SK-N-SH treated with all-trans-retinoic acid at 6 μM for 48 hours (cell line): ENCODE data around the gene CRYGS.

Source experiments
- CSRNP3 ChIP-seq: fragments of 250-450 bp; sonication (Bioruptor Pico); IDR thresholded peaks from 2 replicates; pipeline ENCODE4 v1.5.1; 2021; ENCODE audit warnings: mild to moderate bottlenecking, moderate library complexity
- ISL1 ChIP-seq: fragments of 250-450 bp; sonication (Bioruptor Pico); IDR thresholded peaks from 2 replicates; pipeline ENCODE4 v2.1.2; 2022; ENCODE audit warnings: mild to moderate bottlenecking, moderate library complexity
- PATZ1 ChIP-seq: fragments of 250-450 bp; sonication (Bioruptor Pico); IDR thresholded peaks from 2 replicates; pipeline ENCODE4 v1.8.0; 2020; ENCODE audit warnings: mild to moderate bottlenecking, moderate library complexity, borderline replicate concordance
- TCF4 ChIP-seq: fragments of 250-450 bp; sonication (Bioruptor Pico); IDR thresholded peaks from 2 replicates; pipeline ENCODE4 v1.8.0; 2021; ENCODE audit warnings: mild to moderate bottlenecking, moderate library complexity, borderline replicate concordance
- ZFP3 ChIP-seq: fragments of 250-450 bp; sonication (Bioruptor Pico); IDR thresholded peaks from 2 replicates; pipeline ENCODE4 v1.5.0; 2020; ENCODE audit warnings: mild to moderate bottlenecking, moderate library complexity
- TF ChIP-seq, protein P1 (sequence below): fragments of 250-450 bp; sonication (Bioruptor Pico); IDR thresholded peaks from 2 replicates; pipeline ENCODE4 v1.5.0; 2020; ENCODE audit warnings: mild to moderate bottlenecking, moderate library complexity
- TF ChIP-seq, protein P2 (sequence below): fragments of 250-450 bp; sonication (Bioruptor Pico); IDR thresholded peaks from 2 replicates; pipeline ENCODE4 v1.5.1; 2020; ENCODE audit warnings: low read depth, mild to moderate bottlenecking, moderate library complexity

DNA sequence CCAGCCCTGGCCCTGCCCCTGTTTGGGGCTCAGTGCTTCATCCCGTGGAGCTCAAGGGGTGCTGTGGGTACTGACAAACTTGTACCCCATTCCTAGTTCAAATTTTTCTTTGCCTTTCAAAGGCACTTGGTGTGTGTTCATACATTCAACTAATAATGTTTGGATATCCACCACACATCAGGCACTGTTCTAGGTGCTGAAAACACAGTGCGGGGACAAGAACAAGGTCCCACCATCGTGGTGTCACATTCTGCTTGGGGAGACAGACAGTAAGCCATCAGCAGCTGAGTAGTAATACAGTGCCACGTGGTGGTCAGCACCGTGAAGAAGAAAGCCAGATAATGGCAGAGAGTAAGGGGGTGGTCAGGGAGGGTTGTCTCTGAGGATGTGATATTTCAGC, 32.5 kb downstream of the CRYGS start:
- TF ChIP-seq ISL1 (CRISPR knock-in tag) (no peak), PATZ1 (CRISPR knock-in tag) (no peak), TCF4 (CRISPR knock-in tag) (no peak), ZFP3 (CRISPR knock-in tag) (no peak), CSRNP3 (CRISPR knock-in tag) (no peak)
- TF ChIP-seq, protein P1, sequence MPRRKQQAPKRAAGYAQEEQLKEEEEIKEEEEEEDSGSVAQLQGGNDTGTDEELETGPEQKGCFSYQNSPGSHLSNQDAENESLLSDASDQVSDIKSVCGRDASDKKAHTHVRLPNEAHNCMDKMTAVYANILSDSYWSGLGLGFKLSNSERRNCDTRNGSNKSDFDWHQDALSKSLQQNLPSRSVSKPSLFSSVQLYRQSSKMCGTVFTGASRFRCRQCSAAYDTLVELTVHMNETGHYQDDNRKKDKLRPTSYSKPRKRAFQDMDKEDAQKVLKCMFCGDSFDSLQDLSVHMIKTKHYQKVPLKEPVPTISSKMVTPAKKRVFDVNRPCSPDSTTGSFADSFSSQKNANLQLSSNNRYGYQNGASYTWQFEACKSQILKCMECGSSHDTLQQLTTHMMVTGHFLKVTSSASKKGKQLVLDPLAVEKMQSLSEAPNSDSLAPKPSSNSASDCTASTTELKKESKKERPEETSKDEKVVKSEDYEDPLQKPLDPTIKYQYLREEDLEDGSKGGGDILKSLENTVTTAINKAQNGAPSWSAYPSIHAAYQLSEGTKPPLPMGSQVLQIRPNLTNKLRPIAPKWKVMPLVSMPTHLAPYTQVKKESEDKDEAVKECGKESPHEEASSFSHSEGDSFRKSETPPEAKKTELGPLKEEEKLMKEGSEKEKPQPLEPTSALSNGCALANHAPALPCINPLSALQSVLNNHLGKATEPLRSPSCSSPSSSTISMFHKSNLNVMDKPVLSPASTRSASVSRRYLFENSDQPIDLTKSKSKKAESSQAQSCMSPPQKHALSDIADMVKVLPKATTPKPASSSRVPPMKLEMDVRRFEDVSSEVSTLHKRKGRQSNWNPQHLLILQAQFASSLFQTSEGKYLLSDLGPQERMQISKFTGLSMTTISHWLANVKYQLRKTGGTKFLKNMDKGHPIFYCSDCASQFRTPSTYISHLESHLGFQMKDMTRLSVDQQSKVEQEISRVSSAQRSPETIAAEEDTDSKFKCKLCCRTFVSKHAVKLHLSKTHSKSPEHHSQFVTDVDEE: no peak
- TF ChIP-seq, protein P2, sequence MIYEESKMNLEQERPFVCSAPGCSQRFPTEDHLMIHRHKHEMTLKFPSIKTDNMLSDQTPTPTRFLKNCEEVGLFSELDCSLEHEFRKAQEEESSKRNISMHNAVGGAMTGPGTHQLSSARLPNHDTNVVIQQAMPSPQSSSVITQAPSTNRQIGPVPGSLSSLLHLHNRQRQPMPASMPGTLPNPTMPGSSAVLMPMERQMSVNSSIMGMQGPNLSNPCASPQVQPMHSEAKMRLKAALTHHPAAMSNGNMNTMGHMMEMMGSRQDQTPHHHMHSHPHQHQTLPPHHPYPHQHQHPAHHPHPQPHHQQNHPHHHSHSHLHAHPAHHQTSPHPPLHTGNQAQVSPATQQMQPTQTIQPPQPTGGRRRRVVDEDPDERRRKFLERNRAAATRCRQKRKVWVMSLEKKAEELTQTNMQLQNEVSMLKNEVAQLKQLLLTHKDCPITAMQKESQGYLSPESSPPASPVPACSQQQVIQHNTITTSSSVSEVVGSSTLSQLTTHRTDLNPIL (CRISPR knock-in tag): no peak
